ENCODE results near the gene SLC46A3.

DNA sequence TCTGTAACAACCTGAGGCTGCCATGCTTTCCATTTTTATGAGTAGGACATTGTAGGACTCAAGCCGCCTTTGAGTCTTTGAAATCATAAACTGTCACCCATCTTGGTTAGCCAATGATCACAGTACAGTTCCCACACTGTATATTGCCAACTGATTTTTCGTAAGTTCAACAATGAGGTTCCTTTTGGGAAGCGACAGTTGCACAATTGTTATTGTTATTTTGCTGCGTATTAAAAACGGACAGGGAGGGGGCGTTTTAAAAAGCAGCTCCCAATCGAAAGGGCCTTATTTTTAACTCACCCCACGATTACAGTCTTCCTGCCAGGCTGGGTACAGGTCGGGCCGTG is 601 bp downstream of the SLC46A3 start:
- TF ChIP-seq, protein P1, sequence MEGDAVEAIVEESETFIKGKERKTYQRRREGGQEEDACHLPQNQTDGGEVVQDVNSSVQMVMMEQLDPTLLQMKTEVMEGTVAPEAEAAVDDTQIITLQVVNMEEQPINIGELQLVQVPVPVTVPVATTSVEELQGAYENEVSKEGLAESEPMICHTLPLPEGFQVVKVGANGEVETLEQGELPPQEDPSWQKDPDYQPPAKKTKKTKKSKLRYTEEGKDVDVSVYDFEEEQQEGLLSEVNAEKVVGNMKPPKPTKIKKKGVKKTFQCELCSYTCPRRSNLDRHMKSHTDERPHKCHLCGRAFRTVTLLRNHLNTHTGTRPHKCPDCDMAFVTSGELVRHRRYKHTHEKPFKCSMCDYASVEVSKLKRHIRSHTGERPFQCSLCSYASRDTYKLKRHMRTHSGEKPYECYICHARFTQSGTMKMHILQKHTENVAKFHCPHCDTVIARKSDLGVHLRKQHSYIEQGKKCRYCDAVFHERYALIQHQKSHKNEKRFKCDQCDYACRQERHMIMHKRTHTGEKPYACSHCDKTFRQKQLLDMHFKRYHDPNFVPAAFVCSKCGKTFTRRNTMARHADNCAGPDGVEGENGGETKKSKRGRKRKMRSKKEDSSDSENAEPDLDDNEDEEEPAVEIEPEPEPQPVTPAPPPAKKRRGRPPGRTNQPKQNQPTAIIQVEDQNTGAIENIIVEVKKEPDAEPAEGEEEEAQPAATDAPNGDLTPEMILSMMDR (IDR thresholded peaks at IDR 0.05; ENCODE audit: borderline replicate concordance, extremely low read depth, low read length, poor library complexity, severe bottlenecking): no peak
- TF ChIP-seq EZH2 (IDR thresholded peaks at IDR 0.05; ENCODE audit: borderline replicate concordance, low read depth, low read length, severe bottlenecking): no peak

Measured in DND-41 (cell line).